HG02571 (cell line): ENCODE results near the gene ICOSLG.
"Not testable (repeated sequence)": the region's sequence is repeated elsewhere in the genome, so short reads cannot be mapped to it uniquely, and the experiment has no call there.

Source experiments
- ATAC-seq: cut with Tn5 transposase; IDR thresholded peaks from one replicate; pipeline ENCODE4 v1.9.1; 2021; ENCODE audit warnings: mild to moderate bottlenecking, moderate library complexity; ENCODE audit not compliant: unreplicated experiment

The ICOSLG gene

DNA sequence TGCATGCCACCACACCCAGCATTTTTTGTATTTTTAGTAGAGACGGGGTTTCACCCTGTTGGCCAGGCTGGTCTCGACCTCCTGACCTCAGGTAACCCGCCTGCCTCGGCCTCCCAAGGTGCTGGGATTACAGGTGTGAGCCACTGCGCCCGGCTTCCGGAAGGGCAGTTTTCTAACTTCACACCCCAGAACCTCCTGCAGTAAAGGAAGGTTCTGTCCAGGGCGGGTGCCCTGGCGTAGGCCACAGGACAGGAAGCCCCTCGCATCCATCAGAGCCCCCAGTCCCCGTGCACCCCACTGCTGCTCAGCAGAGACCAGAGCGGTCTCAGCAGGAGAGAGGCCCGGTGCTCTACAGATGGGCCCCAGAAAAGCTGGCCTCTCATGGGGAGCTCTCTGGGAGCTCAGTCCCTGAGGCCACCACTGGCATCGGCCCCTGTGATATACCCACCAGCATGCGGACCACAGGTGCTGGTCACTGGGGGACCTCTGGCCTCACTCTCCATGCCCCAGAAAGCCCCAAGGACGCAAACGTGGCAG lies 25.1 kb upstream of the ICOSLG start:
- ATAC-seq: no peak

DNA sequence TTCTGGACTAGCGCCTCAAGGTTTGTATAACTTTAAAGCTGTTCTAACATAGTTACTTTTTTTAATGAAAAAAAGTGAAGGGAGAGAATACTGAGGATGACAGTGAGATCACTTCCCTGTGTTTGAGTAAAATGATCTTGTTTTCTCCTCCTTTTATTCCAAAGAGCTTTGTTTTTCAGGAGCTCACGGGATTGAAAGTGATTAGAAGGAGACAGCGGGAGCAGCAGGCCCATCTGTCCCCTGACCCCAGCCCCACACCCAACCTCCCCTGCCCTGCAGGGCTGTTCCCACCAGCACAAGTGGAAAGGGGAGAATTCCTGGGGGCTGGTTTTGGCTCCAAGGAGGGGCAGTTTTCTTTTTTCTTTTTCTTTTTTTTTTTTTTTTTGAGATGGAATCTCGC lies 23.0 kb upstream of the ICOSLG start:
- no peak for ATAC-seq

DNA sequence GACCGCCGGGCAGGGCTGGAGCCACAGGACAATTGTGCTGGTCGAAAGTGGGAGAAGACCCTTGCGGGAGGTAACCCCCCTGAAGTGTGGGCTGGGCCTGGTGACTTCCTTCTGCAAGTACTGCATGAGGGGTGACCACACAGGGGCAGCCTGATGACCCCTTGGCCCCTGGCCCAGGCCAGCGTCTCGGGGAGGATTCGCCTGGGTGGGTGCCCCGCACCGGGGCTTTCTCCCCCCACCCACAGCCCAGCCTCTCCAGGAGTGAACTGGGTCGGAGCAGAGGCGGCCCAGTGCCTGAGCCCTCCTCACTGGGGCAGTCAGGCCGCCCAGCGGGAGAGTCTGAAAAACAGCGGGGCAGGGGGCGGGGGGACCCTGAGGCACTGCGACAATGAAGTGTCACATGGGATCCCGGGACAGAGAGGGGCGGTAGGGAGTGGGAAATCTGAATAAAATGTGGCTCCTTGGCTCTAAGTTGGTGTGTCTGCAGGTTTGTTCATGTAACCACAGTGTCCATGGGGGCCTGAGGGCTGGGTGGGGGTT lies 22.5 kb upstream of the ICOSLG start:
- ATAC-seq: no peak

DNA sequence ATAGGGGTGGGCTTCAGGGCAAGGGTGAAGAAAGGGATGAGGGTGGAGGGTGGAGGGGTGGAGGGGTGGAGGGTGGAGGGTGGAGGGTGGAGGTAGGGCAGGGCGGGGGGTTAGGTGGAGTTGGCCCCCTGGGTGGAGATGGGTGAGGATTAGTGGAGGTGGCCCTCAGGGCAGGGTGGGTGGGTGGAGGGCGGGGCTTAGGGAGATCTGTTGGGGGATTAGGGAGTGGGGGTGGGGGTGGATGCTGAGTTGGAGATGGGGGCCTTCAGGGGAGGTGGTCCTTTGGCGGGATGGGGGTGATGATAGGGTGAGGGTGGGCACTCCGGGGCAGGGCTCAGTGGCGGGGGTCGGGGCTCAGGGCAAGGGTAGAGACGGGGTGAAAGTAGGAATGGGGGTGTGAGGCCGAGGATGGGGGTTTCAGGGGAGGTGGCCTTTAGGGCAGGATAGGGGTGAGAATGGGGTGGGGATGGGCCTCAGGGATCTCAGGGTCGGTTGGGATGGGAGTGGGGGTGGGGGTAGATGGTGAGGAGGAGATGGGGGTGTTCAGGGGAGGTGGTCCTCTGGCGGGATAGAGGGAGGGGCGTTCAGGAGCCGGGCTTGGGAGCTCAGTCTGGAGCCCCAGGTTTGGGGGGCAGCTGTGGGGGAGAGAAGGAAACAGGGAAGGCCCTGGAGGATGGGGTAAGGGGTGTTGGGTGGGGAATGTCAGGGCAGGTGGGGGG lies 21.8 kb upstream of the ICOSLG start:
- ATAC-seq: no peak

DNA sequence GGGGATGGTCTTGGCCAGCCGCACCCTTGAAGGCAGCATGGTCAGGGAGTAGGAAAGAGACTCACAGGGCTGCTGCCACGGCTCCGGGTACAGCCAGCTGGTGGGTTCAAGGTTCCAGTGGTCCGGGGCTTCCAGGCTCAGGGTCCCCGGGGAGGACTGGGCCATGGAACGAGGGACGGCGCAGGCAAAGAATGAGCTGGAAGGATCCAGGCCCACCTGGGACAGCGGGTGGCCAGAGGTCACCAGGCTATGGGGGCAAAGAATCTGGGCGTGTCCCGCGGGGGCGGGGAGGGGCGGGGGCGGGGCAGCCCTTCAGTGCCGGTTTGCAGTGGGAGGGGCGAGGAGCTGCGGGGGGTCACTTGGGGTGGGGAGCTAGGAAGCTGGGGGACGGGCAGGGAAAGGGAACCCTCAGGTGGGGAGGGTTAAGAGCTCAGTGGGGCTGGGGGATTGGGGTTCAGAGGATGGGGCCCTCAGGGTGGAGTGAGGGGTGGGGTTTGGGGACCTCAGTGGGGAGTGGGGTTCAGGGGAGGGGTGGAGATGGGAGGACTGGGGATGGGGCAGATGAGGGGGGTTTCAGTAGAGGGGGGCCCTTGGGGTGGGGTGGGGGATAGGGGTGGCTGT lies 21.0 kb upstream of the ICOSLG start, which contains the start of gene DNMT3L:
Gene DNMT3L (minus strand): TSS at position 223 of the 621 bp plus-strand sequence. CDS start 638 bp downstream, outside the sequence.
- ATAC-seq: no peak

DNA sequence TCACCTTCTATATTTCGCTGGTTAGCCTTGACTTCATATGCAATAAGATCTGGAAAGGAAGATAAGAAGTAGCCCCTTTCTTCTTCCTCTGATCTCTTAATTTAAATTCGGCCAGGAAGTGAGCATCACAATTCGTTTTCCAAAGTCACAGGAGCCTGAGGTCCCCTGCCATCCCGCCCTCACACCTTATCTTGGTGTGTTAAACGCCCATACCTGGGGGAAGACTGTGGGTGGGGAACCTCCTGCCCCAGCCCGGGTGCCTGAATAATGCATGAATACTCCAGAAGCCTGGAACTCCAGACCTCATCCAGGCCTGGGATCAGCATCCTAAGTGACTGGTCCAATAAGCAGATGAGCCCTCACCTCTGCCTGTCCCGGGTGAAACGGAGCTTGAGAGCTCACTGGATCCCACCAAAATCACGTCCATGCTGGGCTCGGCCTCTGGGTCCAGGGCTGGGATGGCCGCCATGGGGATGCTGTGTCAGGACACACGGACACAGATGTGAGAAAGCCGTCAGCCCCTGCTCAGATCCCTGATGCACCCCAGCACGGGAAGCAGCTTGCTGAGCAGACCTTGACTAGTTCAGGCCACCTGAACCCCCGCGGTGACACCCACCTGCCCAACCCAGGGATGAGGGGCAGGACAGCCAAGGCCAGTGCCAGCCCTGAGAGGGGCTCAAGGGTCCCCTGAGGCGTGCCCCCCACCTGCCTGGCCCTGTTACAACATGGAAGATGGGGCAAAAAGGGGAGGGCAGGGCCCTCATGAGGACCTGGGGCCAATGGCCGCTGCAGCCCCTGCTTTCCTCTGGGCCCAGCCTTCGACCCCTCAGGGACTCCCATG lies 20.3 kb upstream of the ICOSLG start:
- no peak for ATAC-seq

DNA sequence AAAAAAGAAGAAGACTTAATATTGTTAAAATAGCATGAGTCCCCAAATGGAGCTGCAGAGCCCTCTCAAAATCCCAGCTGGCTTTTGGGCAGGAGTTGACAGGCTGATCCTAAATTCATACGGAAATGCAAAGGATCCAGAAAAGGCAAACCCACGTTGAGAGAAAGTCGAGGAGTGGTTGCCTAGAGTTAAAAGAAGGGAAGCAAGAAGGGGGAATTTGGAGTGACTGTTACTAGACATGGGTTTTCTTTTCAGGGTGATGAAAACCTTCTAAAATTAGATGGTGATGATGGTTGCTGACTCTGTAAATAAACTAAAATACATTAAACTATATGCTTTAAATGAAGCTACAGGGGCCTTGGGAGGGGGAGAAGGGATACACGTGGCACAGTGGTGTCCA lies 19.3 kb upstream of the ICOSLG start:
- ATAC-seq: no peak

DNA sequence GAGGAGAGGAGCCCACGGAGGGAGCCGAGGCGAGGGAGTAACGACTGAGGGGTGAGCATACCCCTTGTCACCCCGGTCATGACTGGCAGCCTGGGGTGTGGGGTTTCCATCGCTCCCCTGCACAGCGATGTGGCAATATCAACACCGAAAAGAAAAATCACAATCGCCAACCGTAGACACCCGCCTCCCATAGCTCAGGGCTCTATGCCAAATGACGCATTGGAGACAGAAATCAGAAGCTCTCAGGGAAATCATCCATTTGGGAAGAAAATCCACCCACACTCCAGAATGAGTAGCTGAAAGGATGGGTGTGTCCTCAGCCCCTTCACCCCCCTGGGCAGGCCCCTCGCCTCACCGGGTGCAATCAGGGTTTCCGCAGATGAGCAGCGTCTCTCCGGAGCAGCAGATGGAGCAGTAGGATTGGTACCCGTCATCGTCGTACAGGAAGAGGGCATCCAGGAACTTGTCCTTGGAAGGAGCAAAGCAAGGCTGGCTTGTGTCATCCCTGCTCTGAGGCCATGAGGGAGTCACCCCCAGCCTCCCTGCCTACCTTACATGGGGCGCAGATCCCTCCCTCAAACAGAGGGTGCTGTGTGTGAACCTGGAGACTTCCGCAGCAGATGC lies 18.5 kb upstream of the ICOSLG start:
- ATAC-seq: no peak

DNA sequence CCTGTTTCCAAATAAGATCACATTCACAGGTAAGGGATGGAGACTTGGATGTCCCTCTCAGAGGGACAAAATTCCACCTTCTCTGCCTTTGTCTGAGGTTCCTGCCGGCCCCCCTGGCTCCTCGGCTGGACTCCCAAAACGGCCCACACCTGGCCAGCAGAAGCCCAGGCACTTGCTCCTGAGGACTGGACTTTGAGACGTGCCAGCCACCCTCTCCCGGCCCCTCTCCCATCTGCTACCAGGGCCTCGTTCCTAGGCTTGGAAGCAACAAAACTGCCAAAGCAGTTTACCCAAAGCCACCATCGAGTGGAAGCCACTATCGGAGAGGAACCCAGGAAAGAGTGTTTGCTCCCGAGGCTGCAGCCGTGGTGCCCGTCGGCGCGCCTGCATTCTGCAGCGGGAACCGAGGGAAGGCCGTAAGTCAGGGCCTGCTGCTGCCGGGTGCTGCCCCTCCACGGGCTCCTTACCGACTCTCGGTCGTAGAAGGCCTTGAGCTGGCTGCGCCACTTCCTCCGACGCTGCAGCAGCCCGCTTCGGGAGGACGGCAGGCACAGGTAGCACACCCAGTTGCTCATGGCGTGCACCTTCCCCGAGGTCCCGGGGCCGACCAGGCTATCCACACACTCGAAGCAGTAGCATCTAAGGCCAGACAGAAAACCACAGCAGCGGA lies 17.4 kb upstream of the ICOSLG start:
- ATAC-seq: no peak

DNA sequence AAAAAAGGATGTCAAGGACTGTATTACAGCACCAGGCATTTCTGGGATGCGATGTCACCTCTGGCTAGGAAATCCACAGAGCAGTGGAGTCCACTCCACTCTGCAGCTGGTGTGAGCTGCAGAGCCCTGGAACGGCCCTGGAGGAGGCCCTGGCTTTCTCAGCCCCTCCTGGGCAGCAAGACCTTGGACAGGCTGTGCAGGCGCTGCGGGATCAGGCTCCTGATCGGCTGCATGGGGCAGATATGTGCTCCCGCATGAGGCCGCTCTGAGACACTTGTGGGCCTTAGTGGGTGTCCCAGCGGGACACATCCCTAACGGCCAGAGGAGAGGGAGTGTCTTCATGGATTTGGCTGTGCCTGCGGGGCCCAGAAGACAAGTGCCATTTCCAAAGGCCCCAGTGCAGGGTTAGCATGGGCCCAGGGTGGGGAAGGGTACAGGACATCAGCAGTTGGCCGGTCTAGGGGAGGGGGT lies 14.8 kb upstream of the ICOSLG start:
- ATAC-seq: no peak

DNA sequence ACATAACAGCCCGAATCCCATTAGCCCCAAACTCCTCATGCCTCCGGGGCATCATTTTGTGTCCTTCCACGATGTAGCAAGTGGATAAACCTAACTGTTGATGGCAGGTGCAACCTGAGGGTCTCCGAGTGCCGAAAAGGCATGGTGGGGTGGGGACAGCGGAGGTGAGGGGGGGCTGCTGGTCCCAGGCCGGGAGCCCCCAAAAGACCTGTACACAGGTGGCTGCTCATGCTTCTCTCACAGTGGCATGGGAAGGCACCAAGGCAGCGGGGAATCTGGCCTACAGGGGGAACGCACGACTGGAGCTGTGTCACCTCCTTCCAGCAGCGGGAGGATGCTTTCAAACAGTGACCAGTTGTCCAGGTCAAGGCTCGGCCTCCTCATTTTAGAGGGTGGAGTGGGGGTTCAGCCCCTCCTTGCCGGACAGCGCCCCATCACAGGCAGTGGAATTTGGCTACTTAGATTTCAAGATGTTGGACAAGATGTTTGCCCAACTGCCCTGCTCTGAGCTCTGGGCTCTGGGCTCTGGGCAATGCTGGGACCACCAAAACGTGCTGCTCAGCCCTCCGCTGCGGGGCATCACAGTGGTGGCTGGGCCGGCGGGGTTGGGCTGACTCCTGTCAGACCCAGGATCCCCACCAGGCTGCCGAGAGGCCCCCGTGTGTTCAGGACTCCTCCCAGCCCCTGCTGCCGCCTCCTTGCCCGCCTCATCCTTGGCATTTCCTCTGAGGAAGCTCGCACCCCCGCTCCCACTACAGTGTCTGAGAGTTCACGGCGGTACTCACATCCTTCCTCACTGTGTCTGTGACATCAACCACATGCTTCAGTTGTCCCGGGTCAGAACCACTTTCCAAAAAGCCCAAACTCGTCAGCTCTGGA lies 13.3 kb upstream of the ICOSLG start:
- ATAC-seq: no peak

DNA sequence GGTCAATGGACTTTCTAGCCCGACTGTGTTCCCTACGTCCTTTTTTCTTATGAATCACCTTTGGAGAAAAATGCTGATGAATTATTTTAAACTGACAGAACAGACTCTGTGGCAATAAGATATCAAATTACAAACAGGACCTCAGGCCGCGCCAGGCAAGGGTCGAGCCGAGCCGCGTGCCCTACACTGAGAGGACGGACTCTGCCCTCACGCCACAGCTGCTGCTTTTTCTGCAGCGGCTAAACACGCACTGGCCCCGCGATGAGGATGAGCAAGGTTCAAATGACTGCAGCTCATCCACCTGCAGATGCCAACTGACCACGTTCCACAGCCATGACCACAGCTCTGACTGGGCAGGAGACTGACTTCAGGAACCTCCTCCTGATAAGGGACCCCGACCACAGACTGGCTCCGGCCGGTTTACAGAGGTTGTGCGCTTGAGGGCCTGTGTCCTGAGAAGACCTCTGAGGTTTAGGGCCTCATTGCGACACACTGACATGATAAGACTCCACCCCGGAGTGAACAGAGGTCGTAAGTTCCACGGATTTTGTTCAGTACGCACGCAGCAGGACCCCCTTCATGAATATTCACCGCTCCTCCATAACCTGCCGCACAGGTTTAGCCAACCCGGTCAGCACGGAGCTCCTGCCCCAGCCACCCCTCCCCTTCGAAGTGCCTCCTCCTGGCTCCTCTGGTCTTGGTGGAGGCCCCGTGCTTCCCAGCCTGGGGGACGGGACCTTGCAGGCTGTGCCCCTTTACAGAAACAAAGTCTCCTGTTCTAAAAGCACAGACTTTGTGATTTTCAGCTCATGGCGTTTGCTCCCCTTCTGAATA lies 8.7 kb upstream of the ICOSLG start:
- ATAC-seq: not testable (repeated sequence)

DNA sequence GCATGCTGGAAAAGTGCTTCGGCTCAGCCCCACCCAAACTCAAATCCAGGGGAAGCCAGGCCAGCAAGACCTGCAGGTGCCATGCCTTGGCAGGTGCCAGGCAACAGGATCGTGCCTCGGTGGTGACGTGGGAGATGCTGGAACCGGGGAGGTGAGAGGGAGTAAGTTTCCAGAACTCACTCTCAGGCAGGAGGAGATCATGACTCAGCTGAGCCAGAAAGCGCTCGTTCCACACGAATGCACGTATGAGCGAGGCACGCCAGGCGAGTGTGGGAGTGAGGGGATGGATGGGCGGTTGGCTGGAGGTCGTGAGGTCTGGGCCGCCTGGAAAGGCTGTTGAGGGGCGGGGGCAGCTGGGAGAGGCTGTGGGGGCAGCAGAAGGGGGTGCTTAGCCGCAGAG lies 7.2 kb upstream of the ICOSLG start:
- ATAC-seq: not testable (repeated sequence)

DNA sequence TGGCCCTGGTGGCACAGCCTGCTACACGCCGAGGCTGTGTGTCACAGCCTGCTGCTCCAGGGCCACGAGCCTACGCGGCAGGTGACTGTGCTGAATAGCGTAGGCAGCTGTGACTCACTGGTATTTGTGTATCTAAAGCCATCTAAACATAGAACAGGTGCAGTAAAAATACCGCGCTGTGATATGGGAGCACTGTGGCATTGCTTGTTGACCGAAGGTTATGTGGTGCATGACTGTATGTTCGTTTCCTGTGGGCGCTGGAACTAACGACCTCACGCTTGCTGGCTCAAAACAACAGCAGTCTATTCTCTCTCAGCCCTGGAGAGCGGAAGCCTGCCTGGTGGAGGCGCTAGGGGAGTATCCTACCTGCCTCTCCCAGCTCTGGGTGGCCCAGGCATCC lies 3.2 kb upstream of the ICOSLG start:
- ATAC-seq: not testable (repeated sequence)

DNA sequence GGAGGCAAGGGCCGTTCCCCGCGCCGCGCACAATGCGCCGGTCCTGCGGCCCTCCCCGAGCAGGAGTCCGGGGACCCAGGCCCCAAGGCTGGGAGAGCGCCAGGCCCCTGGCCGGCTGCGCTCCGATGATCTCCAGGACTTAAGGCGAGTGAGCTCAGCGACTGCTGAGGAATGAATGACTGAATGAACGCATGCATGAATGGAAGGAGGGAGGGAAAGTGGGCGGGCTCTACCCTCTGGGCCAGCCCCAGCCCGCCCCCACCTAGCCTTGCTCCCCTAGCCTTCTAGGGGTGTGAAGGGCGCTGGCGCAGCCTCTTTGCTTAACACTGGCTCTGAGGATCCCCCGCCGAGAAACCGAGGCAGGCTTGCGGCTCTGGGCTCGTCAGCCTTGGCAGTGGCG lies 538 bp upstream of the ICOSLG start:
- ATAC-seq: peak; percentile 33

DNA sequence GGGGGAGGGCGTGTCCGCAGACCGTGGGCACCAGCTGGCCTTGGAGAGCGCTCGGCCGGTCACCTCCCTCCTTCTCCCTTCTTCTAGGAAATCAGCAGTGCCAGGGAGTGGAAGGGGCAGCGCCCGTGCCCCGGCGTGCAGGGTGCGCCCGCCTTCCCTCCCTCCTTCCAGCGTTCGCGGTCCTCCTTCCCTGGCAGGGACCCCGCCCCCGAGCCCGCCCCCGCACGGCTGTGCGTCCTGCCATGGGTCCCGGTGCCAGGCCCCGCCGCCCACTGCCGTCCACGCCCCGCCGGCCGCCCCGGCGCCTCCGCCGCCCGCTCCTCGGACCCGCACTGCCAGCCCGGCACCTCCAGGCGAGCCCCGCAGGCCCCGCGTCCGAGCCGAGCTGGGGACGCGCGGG lies 390 bp downstream of the ICOSLG start:
- ATAC-seq: not testable (repeated sequence)

DNA sequence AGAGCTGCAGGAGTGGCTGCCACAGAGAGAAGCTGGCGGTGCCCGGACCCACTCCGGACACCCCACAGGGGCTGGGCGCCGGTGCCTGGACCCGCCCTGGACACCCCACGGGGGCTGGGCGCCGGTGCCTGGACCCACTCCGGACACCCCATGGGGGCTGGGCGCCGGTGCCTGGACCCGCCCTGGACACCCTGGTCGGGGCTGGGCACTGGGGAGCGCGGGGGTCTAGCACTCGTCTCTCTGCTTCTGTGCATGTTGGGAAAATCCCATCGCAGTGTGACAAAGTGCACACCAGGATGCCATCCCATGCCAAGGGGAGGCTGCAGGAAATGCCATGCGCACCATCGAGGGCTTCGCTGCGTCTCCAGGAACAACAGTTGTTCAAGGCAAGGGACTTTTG lies 11.2 kb downstream of the ICOSLG start:
- not testable (repeated sequence) for ATAC-seq

DNA sequence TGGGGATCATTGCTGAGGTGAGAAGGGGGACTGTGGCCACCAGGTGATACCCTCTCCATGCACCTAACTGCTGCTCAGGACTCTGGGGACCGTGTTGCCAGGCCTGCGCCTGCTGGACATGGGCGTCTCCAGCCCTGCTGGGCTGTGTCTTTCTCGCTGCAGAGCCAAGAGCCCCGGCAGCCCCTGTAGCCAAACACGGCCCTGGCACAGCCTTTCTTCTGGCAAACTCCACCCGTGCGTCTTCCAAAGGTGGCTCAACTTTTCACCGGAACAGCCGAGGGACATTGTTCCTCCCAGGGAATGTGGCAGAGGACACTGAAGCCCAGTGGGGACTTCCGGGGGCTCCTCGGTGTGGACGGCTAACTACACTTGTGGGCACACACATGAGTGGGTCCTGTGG lies 12.6 kb downstream of the ICOSLG start:
- not testable (repeated sequence) for ATAC-seq
